Stimulated activated naive CD4-positive, alpha-beta T cell treated with Interleukin-2 at 50 U/mL for 16 hours (primary cell): ENCODE data around the gene IGF2BP3.

Source experiments
- DNase-seq: peaks from one replicate; lab custom pipeline; 2025; lab: John Stamatoyannopoulos, UW

IGF2BP3 gene

DNA sequence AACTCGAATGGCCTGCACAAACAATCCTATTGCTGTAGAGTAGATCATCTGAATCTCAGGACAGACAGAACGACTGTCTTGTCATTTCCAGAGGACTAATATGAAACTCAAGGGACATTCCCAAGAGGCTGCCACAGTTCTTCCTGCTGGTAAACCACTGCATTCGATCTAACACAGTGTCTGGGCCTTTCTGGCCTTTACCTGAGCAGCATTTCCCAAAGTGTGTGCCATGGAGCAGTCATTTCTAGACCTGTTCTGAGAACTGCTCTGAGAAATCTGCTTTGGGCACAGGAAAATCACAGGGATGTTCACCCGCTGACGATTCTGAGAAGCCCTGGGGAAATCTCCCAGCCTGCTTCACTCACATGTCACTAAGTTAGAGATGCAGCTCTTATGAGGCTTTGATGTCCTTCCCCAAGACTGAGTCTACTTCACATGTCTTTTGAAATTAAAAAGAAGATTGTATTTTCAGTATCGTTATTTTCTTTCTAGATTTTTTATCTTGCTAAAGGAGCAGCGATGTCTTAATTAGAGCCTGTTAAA, 205.3 kb downstream of the IGF2BP3 start:
- no peak for DNase-seq

DNA sequence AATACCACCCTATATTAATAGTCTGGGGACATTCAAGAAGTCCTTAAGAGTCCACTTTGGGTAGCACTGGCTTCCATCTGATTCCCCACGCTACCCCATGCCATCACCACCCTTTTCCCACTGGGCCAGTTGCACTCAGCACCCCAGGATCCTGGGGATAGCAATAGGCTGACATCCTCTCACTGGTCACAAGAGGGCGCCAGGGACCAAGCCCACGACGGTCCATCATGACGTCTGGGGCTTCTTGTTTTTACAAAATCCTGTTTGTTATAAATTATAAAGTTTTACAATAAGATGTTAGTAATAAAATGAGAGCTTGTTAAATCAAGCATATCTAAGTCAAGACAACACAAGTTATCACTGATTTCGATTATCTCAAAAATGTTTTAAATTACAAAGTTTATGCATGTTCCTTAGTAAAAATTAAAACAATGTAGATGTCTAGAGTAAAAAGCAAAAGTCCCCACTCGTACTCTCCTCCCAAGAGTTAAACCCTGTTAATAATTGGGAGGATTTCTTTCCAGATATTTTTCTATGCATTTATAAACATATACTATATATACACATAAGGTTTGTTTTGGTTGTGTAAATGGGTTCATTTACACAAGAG, 208.3 kb downstream of the IGF2BP3 start:
- DNase-seq, result peak; percentile 10

DNA sequence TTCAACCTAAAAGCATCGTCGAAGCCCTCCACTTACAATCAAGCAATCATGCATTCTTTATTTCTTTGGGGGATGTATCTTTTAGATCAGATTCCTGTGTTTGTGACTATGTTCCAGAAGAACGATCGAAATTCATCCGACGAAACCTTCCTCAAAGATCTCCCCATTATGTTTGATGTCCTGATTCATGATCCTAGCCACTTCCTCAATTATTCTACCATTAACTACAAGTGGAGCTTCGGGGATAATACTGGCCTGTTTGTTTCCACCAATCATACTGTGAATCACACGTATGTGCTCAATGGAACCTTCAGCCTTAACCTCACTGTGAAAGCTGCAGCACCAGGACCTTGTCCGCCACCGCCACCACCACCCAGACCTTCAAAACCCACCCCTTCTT, 209.9 kb downstream of the IGF2BP3 start:
- DNase-seq, result no peak
